HUES64 (cell line): ENCODE data around the gene SNX12.

Source experiments
- H3K27ac ChIP-seq: 2 replicates; pipeline ENCODE4 v1.7.0; 2013; ENCODE audit warnings: low read depth, low read length, inconsistent platforms
- H3K27me3 ChIP-seq: 2 replicates; pipeline ENCODE4 v1.6.1; 2013; ENCODE audit warnings: mild to moderate bottlenecking, low read length; ENCODE audit not compliant: insufficient read depth
- H3K36me3 ChIP-seq: 2 replicates; pipeline ENCODE4 v1.6.1; 2013; ENCODE audit warnings: mild to moderate bottlenecking, low read length; ENCODE audit not compliant: insufficient read depth
- H3K4me1 ChIP-seq: 2 replicates; pipeline ENCODE4 v1.6.1; 2013; ENCODE audit warnings: mild to moderate bottlenecking, low read length, moderate library complexity; ENCODE audit not compliant: insufficient read depth
- H3K4me3 ChIP-seq: 2 replicates; pipeline ENCODE4 v1.5.1; 2013; ENCODE audit warnings: mild to moderate bottlenecking, low read length, moderate library complexity
- H3K9ac ChIP-seq: 2 replicates; pipeline ENCODE4 v1.6.1; 2013; ENCODE audit warnings: mild to moderate bottlenecking, low read depth, low read length
- H3K9me3 ChIP-seq: 2 replicates; pipeline ENCODE4 v1.6.1; 2013; ENCODE audit warnings: low read depth, low read length; ENCODE audit not compliant: insufficient read depth
- WGBS: fragments of 150-250, 120-280 bp; methylation state at CpG from one replicate; pipeline ENCODE4 v1.1.7; 2013; ENCODE audit warnings: missing lambda C conversion rate; 5-methylcytosine and 5-hydroxymethylcytosine counted together

The SNX12 gene

DNA sequence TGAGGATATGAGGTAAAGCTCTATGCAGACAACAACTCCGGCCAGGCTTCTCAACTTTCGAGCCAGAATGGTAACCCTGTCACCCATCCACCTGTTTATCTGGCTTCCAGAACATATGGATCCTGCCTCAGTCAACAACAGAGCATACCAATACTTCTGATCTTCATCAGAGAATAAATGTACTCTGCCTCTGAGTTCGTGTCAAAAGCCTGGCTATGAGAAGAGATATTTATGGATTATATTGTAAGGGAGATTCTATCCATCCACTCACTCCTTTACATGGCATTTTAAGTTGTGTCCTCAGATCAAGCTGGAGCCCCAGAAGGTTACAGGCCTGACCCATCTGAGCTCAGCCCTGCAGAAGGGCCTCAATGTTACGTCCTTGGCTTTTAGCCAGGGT, 17.8 kb upstream of the SNX12 start:
- H3K9ac ChIP-seq, result no peak overlapping the region
- H3K36me3 ChIP-seq, result no peaks in the 10 kb centered on the region
- H3K4me3 ChIP-seq, result no peak overlapping the region
- H3K27ac ChIP-seq, result no peak overlapping the region
- WGBS, result 85% methylated on average over 3 of the region's 4 CpGs
- no peaks in the 10 kb centered on the region for H3K27me3 ChIP-seq
- H3K9me3 ChIP-seq, result no peaks in the 10 kb centered on the region
- H3K4me1 ChIP-seq, result no peaks in the 10 kb centered on the region

DNA sequence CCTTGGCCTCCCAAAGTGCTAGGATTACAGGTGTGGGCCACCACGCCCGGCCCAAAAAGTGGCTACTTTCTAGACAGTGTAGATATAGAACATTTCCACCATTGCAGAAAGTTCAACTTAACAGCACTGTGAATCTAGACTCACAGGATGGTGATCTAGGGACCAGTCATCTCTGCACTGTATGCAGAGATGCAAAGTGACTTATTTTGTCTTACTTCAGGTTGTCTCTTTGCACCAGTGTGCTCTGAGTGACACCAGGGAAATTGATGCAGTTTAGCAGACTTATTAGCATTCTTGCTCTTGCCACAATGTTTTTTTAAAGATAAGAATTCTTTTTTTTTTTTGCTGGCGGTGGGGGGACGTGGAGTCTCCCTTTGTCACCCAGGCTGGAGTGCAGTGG, 14.7 kb upstream of the SNX12 start:
- Histone ChIP-seq H3K27me3 (no peaks in the 10 kb centered on the region), H3K9me3 (no peaks in the 10 kb centered on the region), H3K27ac (no peak overlapping the region), H3K4me3 (no peak overlapping the region), H3K9ac (no peak overlapping the region), H3K4me1 (no peaks in the 10 kb centered on the region), H3K36me3 (no peaks in the 10 kb centered on the region)
- WGBS, result 91% methylated on average over 4 of the region's 4 CpGs

DNA sequence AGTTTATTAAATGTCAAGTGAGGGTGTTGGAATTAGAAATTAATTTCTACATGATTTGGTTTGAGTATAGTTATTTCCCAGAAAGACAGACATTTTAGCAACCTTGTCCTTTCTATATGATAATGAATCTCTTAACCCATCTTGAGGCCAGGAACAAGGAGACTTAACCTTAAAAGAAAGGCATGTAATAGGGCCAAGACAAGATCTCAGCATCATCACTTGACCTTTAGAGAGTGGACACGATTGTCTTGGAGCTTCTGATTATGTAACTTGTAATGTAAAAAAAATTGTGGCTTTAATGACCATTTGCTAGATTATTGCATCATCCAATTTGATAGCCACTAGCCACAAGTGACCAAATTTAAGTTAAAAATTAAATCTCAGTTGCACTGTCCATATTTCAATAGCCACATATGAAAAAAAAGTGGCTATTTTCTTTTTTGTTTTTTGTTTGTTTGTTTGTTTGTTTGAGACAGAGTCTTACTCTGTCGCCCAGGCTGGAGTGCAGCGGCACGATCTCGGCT, 14.1 kb upstream of the SNX12 start:
- Histone ChIP-seq H3K27ac (no peak overlapping the region), H3K4me1 (no peaks in the 10 kb centered on the region), H3K27me3 (no peaks in the 10 kb centered on the region), H3K9me3 (no peaks in the 10 kb centered on the region), H3K4me3 (no peak overlapping the region), H3K36me3 (no peaks in the 10 kb centered on the region), H3K9ac (no peak overlapping the region)
- WGBS, result 92% methylated on average over 5 of the region's 5 CpGs

DNA sequence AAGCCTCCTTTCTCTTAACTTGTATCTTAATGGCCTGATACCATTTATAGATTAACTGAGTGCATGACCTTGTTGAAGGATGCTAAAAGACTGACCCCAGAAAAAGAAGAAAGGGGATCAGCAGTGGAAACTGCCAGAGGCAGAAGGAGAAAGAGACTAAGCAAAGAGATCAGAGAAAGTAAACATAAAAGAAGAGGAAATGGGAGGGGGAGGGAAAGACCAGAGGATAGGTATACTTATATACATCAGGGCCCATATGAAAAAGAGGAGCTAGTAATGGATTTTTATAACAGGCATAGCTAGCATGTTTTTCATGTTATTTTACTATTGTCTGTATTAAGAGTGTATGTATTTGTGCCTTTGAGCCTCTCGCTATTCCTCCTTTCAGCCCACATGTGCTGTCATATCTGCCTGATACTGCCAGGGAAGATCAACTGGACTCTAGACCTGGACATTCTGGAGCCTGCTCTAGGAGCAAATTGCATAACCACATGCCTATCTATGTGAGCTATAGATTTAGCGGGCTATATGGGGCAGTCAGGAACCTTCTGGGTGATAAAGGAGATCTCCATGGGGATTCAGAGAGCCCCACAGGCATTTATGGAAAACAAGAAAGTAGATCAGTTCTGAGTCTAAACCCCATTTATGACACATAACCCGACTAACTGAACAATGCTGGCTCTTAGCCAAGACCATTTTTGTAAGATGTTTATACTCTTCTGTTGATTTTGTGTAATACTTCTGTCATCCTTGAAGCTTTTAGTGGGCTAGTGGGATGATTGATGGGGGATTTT, 13.4 kb upstream of the SNX12 start:
- no peaks in the 10 kb centered on the region for H3K36me3 ChIP-seq
- H3K27ac ChIP-seq, result no peak overlapping the region
- no peak overlapping the region for H3K9ac ChIP-seq
- no peaks in the 10 kb centered on the region for H3K27me3 ChIP-seq
- H3K4me3 ChIP-seq, result no peak overlapping the region
- no peaks in the 10 kb centered on the region for H3K4me1 ChIP-seq
- WGBS, result 84% methylated on average over 2 of the region's 3 CpGs
- no peaks in the 10 kb centered on the region for H3K9me3 ChIP-seq

DNA sequence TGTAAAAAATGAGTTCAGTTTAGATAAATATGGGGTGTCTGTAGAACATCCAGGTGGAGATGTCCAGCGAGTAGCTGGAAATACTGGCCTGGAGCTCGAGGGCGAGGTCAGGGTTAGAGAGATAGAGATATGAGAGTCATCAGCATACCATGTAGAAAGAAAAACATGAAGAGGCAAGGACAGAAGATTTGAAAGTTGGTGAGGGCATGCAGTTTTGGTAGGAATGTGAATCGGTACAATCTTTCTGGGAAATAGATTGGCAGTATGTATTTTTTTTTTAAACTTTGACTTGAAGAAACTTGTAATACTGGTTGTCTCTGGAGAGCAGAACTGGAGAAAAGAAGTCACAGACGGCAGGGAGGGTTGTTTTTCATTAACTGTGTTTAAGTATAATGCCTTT, 2.4 kb upstream of the SNX12 start:
- Histone ChIP-seq H3K9me3 (no peaks in the 10 kb centered on the region), H3K27ac (no peak overlapping the region), H3K4me3 (no peak overlapping the region), H3K4me1 (no peaks in the 10 kb centered on the region), H3K36me3 (no peaks in the 10 kb centered on the region), H3K27me3 (no peaks in the 10 kb centered on the region), H3K9ac (no peak overlapping the region)
- 91% methylated on average over 4 of the region's 5 CpGs for WGBS

DNA sequence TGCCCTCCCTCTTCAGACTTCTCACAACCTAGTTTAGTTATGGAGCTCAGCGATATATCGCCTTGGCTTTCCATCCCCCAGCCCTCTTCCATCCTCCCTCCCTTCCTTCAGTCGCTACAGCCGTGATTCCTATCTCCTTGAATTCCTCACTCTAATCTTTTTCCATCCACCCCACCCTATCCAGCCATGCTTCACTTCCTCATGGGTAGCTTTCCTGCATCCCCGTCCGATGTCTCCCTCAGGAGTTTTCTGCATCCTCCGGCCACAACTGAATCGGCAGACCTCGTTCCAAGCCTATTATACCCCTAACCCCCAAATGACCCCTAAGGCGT, 456 bp downstream of the SNX12 start:
- Histone ChIP-seq H3K9ac (peak overlapping the region; percentile 81), H3K4me3 (peak overlapping the region; percentile 86), H3K9me3 (no peaks in the 10 kb centered on the region), H3K27me3 (no peaks in the 10 kb centered on the region), H3K36me3 (peaks cover 4% of the 10 kb centered on the region), H3K4me1 (no peaks in the 10 kb centered on the region), H3K27ac (peak overlapping the region; percentile 77)
- under 1% methylated on average over 10 of the region's 10 CpGs for WGBS

DNA sequence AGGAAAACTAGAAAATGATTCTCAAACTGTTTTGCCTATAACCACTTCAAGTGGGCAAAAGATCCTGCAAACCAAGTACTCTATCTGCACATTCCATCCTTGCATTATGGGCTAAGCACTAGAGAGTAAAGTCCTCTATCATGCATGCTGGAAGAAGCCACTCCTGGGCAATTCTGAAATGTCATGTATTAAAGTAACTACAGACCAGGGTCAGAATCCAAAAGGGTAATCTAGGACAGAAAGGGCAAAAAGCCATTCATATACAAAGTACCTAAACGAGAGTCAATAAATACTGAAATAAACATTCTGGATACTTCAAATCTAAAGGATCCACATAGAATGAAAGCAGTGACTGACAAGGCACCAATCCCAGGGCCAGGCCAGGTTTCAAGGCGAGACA, 1.0 kb downstream of the SNX12 start:
- peak overlapping the region; percentile 81; the same call in 1 of the 2 replicates for H3K9ac ChIP-seq
- 27% methylated on average over 2 of the region's 2 CpGs for WGBS

DNA sequence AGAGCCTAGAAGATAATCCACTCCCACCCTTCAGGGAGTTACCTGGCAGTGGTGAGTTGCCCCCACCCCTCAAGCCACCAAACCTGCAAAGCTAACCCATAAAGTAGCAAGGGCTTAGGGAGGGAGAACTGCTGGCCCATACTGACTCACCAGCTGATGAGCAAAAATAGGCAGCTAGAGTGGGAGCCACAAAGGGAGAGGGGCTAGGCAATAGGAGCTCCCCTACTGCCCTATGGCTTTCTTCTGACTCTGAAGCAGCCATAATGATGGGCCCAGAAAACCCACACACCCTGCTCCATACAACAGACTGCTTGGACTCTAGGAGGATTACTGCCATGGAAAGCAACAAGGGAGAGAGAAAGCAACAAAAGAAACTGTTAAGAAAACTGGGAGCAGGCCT, 8.0 kb downstream of the SNX12 start:
- H3K9ac ChIP-seq, result no peak overlapping the region
- H3K4me1 ChIP-seq, result no peaks in the 10 kb centered on the region
- H3K36me3 ChIP-seq, result peaks cover 46% of the 10 kb centered on the region
- no peaks in the 10 kb centered on the region for H3K9me3 ChIP-seq
- no peak overlapping the region for H3K27ac ChIP-seq
- no peak overlapping the region for H3K4me3 ChIP-seq
- H3K27me3 ChIP-seq, result no peaks in the 10 kb centered on the region

More for the DNA sequence above, 1.0 kb downstream of the SNX12 start:
- Histone ChIP-seq H3K4me1 (no peaks in the 10 kb centered on the region), H3K9me3 (no peaks in the 10 kb centered on the region), H3K4me3 (peak overlapping the region; percentile 86), H3K27ac (no peak overlapping the region), H3K36me3 (peaks cover 6% of the 10 kb centered on the region), H3K27me3 (no peaks in the 10 kb centered on the region)

DNA sequence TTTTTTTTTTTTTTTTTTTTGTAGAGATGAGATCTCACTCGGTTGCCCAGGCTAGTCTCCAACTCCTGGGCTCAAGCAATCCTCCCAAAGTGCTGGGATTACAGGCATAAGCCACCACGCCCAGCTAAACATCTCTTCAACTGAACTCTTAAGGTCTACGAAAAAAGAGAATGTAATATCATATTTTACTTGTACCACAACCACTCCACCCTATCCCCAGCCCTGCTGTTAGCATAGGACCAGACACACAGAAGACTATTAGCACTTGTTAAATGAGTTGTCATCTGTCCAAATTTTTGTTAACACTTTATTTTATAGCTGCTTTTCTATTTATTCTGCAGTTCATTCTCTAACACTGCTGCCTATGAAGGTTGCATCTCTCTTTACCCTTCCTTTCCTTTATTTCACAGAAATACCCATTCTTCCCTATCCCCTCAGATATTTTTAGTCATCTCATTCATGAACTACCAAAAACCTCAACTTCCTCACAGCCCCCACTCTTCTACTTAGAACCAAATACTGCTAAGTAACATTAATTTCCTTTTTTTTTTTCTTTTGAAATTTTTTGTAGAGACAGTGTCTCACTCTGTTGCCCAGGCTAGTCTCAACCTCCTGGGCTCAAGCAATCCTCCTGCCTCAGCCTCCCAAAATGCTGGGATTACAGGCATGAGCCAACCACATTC, 10.1 kb downstream of the SNX12 start:
- no peak overlapping the region for H3K4me3 ChIP-seq
- H3K27me3 ChIP-seq, result no peaks in the 10 kb centered on the region
- peaks cover 45% of the 10 kb centered on the region for H3K36me3 ChIP-seq
- no peaks in the 10 kb centered on the region for H3K9me3 ChIP-seq
- 96% methylated on average over 3 of the region's 3 CpGs for WGBS
- H3K9ac ChIP-seq, result no peak overlapping the region
- H3K27ac ChIP-seq, result no peak overlapping the region
- no peaks in the 10 kb centered on the region for H3K4me1 ChIP-seq

DNA sequence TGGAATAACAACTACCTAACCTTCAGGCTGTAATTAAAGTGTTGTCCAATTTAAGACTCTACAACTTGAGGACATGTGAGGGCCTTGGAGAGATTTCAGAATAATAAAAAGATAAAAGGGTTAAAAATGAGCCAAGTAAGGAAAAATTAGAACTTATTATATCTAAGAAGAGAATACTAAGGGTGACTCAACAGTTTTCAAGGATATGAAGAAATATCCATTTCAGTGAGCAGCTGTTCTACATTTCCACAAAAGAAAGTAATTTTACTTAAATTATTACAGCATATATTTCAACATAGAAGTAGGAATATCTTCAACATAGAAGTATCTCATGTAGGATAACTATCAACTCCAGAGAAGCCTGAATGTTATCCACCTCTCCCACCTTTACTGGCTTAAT, 11.3 kb downstream of the SNX12 start:
- H3K9me3 ChIP-seq, result no peaks in the 10 kb centered on the region
- H3K9ac ChIP-seq, result no peak overlapping the region
- H3K27me3 ChIP-seq, result no peaks in the 10 kb centered on the region
- peaks cover 38% of the 10 kb centered on the region for H3K36me3 ChIP-seq
- no peaks in the 10 kb centered on the region for H3K4me1 ChIP-seq
- no peak overlapping the region for H3K27ac ChIP-seq
- H3K4me3 ChIP-seq, result no peak overlapping the region

DNA sequence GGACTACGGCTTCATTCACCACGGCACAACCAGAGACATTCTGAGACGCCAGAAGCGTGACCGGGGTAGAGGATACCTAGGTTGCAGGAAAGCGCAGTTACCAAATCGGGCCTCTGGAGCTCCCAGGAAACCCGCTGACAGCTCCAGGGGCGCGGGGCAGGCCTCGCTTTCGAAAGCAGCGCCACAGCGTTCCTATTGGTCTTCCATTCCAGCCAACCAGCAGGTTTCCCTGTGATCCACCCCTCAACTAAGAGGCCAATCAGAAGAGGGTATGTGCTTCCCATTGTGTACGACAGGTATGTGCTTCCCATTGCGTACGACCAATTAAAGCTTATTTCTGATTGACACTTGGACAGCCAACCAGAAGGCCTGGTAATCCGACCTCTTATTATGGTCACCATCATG, 14.9 kb downstream of the SNX12 start:
- Histone ChIP-seq H3K36me3 (peaks cover 17% of the 10 kb centered on the region; the same call in 1 of the 2 replicates), H3K27ac (no peak overlapping the region), H3K9me3 (no peaks in the 10 kb centered on the region), H3K4me3 (peak overlapping the region; percentile 48), H3K27me3 (no peaks in the 10 kb centered on the region), H3K4me1 (no peaks in the 10 kb centered on the region), H3K9ac (no peak overlapping the region)
- 64% methylated on average over 18 of the region's 18 CpGs for WGBS
